GM23338 (cell line): ENCODE measurements around the gene USP15. TPM values are rescaled to one million over a fixed set of nuclear protein-coding genes. Genes with fewer than 3 reads are reported as not detected.

Source experiments
- ATAC-seq: fragments of 200-7000 bp; cut with Tn5 transposase; 3 replicates; pipeline ENCODE4 v1.9.1; 2020
- DNase-seq: peaks from one replicate; pipeline ENCODE4 v3.0.0-alpha.2; 2015; ENCODE audit warnings: low spot score
- H2AFZ ChIP-seq: fragments of 200-600 bp; sonication (generic); 2 replicates; pipeline ENCODE4 v1.8.0; 2016; ENCODE audit warnings: antibody characterized with exemption, mild to moderate bottlenecking, moderate library complexity
- H3F3A ChIP-seq: fragments of 200-600 bp; sonication (generic); replicated peaks from 2 replicates; pipeline ENCODE4 v1.8.0; 2017; ENCODE audit warnings: antibody characterized with exemption, mixed run types, low read depth
- H3K27ac ChIP-seq: fragments of 200-600 bp; sonication (generic); 2 replicates; pipeline ENCODE4 v1.6.1; 2016; ENCODE audit warnings: low read depth
- H3K27me3 ChIP-seq: fragments of 200-600 bp; sonication (generic); 2 replicates; pipeline ENCODE4 v1.8.0; 2016; ENCODE audit warnings: mild to moderate bottlenecking, mixed run types, moderate library complexity; ENCODE audit not compliant: insufficient read depth
- H3K36me3 ChIP-seq: fragments of 200-600 bp; sonication (generic); 2 replicates; pipeline ENCODE4 v1.8.0; 2016; ENCODE audit warnings: mild to moderate bottlenecking; ENCODE audit not compliant: insufficient read depth
- H3K4me1 ChIP-seq: fragments of 200-600 bp; sonication (generic); 2 replicates; pipeline ENCODE4 v1.8.0; 2016; ENCODE audit warnings: mild to moderate bottlenecking, moderate library complexity; ENCODE audit not compliant: insufficient read depth
- H3K4me2 ChIP-seq: fragments of 200-600 bp; sonication (generic); 2 replicates; pipeline ENCODE4 v1.7.1; 2017; ENCODE audit warnings: mixed run types
- H3K4me3 ChIP-seq: fragments of 200-600 bp; sonication (generic); 2 replicates; pipeline ENCODE4 v1.6.1; 2016; ENCODE audit warnings: mixed run types
- H3K79me2 ChIP-seq: fragments of 200-600 bp; sonication (generic); replicated peaks from 2 replicates; pipeline ENCODE4 v1.8.0; 2017; ENCODE audit warnings: mild to moderate bottlenecking; ENCODE audit not compliant: insufficient read depth
- H3K9me2 ChIP-seq: fragments of 200-600 bp; sonication (generic); 2 replicates; pipeline ENCODE4 v1.8.0; 2017; ENCODE audit not compliant: insufficient read depth
- H4K20me1 ChIP-seq: fragments of 200-600 bp; sonication (generic); replicated peaks from 2 replicates; pipeline ENCODE4 v1.8.0; 2017; ENCODE audit warnings: mild to moderate bottlenecking; ENCODE audit not compliant: insufficient read depth
- H3K27ac Mint-ChIP-seq: 2 replicates; pipeline ENCODE4 v1.8.0; 2020; ENCODE audit warnings: inconsistent platforms, mild to moderate bottlenecking, moderate library complexity, mixed read lengths
- H3K27me3 Mint-ChIP-seq: 3 replicates; pipeline ENCODE4 v1.8.0; 2022; ENCODE audit warnings: low read depth, mild to moderate bottlenecking, moderate library complexity, mixed read lengths, inconsistent platforms; ENCODE audit not compliant: insufficient read depth, poor library complexity
- H3K36me3 Mint-ChIP-seq: 3 replicates; pipeline ENCODE4 v1.8.0; 2021; ENCODE audit warnings: low read depth, mild to moderate bottlenecking, inconsistent platforms, moderate library complexity, mixed read lengths
- H3K4me1 Mint-ChIP-seq: 3 replicates; pipeline ENCODE4 v1.8.0; 2020; ENCODE audit warnings: mild to moderate bottlenecking, inconsistent platforms, mixed read lengths
- H3K4me3 Mint-ChIP-seq: 3 replicates; pipeline ENCODE4 v1.8.0; 2021; ENCODE audit warnings: moderate library complexity, mild to moderate bottlenecking, inconsistent platforms, mixed read lengths
- H3K9me3 Mint-ChIP-seq: 3 replicates; pipeline ENCODE4 v1.8.0; 2020; ENCODE audit warnings: moderate library complexity, mild to moderate bottlenecking, inconsistent platforms, mixed read lengths
- EZH2phosphoT487 ChIP-seq: fragments of 200-600 bp; sonication (generic); IDR thresholded peaks from one replicate; pipeline ENCODE4 v1.8.1; 2018; ENCODE audit warnings: antibody characterized with exemption; ENCODE audit not compliant: unreplicated experiment
- JUNB ChIP-seq: IDR thresholded peaks from one replicate; pipeline ENCODE4 v1.6.1; 2016; ENCODE audit warnings: antibody characterized with exemption; ENCODE audit not compliant: unreplicated experiment
- STAT1 ChIP-seq: IDR thresholded peaks from one replicate; pipeline ENCODE4 v1.6.1; 2016; ENCODE audit warnings: antibody characterized with exemption; ENCODE audit not compliant: unreplicated experiment
- ZNF114 ChIP-seq: fragments of 250-450 bp; sonication (Bioruptor Pico); IDR thresholded peaks from 2 replicates; pipeline ENCODE4 v1.5.0; 2020; ENCODE audit warnings: mild to moderate bottlenecking, moderate library complexity
- ZNF462 ChIP-seq: fragments of 250-450 bp; sonication (Bioruptor Pico); IDR thresholded peaks from 2 replicates; pipeline ENCODE4 v1.5.0; 2020; ENCODE audit warnings: mild to moderate bottlenecking, moderate library complexity
- polyA plus RNA-seq: library from polyadenylated mRNA; unstranded; fragments of >200 nt; fragmentation: Nextera tagmentation; extraction: Ambion mirVana; gene quantifications from 2 replicates; pipeline ENCODE4 v1.2.1, GENCODE V29; 2016
- total RNA-seq: library from RNA; depleted of rRNA; stranded (reverse); fragments of >200 nt; shearing (Covaris generic); gene quantifications from 2 replicates; pipeline ENCODE4 v1.2.3, GENCODE V29; 2014
- TF ChIP-seq, protein P1 (sequence below): IDR thresholded peaks from 2 replicates; pipeline ENCODE4 v1.6.1; 2016; ENCODE audit warnings: antibody characterized with exemption

USP15 gene
- total and polyA plus RNA-seq, 2 experiments from 2014 or later: 29.5 to 60.3 TPM

GRCh38 chr12:62239571-62239970, 20.6 kb upstream of the USP15 start (continued):
- no peak for TF ChIP-seq ZNF462 (CRISPR knock-in tag)
- TF ChIP-seq, protein P1, sequence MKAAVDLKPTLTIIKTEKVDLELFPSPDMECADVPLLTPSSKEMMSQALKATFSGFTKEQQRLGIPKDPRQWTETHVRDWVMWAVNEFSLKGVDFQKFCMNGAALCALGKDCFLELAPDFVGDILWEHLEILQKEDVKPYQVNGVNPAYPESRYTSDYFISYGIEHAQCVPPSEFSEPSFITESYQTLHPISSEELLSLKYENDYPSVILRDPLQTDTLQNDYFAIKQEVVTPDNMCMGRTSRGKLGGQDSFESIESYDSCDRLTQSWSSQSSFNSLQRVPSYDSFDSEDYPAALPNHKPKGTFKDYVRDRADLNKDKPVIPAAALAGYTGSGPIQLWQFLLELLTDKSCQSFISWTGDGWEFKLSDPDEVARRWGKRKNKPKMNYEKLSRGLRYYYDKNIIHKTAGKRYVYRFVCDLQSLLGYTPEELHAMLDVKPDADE: no peak

GRCh38 chr12:62247281-62248045, 12.7 kb upstream of the USP15 start:
- Mint-ChIP-seq H3K27ac (no peak overlapping the region), H3K36me3 (no peaks in the 10 kb centered on the region), H3K4me3 (no peak overlapping the region), H3K27me3 (peaks cover 5% of the 10 kb centered on the region), H3K4me1 (peaks cover 6% of the 10 kb centered on the region), H3K9me3 (no peaks in the 10 kb centered on the region)
- no peaks in the 10 kb centered on the region for H3K36me3 ChIP-seq
- no peaks in the 10 kb centered on the region for H3K9me2 ChIP-seq
- H3F3A ChIP-seq: no peaks in the 10 kb centered on the region
- H3K4me1 ChIP-seq: no peaks in the 10 kb centered on the region; the same call in 1 of the 2 replicates
- H3K79me2 ChIP-seq: no peaks in the 10 kb centered on the region
- H4K20me1 ChIP-seq: no peaks in the 10 kb centered on the region
- ATAC-seq (no peak), DNase-seq (no peak)
- no peak overlapping the region for H3K4me2 ChIP-seq
- H3K4me3 ChIP-seq: no peak overlapping the region
- no peaks in the 10 kb centered on the region for H3K27me3 ChIP-seq
- no peak overlapping the region for H3K27ac ChIP-seq
- H2AFZ ChIP-seq: no peak overlapping the region
- TF ChIP-seq STAT1 (no peak), EZH2phosphoT487 (no peak), ZNF114 (CRISPR knock-in tag) (no peak), JUNB (no peak), ZNF462 (CRISPR knock-in tag) (no peak)
- TF ChIP-seq, protein P1: no peak
